K562 (cell line): ENCODE data around the gene ITPKB. TPM values are rescaled to one million over a fixed set of nuclear protein-coding genes. Genes with fewer than 3 reads are reported as not detected.

Experiments used
- L3MBTL2 ChIP-seq: fragments of 450-650 bp; IDR thresholded peaks from 2 replicates; pipeline ENCODE4 v1.6.1; 2016; ENCODE audit warnings: mild to moderate bottlenecking, moderate library complexity
- SRF ChIP-seq, 2 experiments: fragments of 250-450, 450-650 bp in 1 of 2; sonication (Bioruptor Pico) in 1 of 2; sonication (generic) in 1 of 2; formaldehyde crosslinking; IDR thresholded peaks; 2 replicates each; pipeline versions ENCODE4 v1.5.0 to v1.5.1; 2020 to 2022; ENCODE audit warnings: mild to moderate bottlenecking in 1 of 2, missing genetic modification reagents in 1 of 2
- TAF1 ChIP-seq: IDR thresholded peaks from 2 replicates; pipeline ENCODE4 v1.6.1; 2011; ENCODE audit warnings: mild to moderate bottlenecking, low read length, moderate library complexity; ENCODE audit not compliant: insufficient read depth, control insufficient read depth, severe bottlenecking; ENCODE audit errors: extremely low read depth
- TEAD4 ChIP-seq, 2 experiments: sonication (generic) in 1 of 2; formaldehyde crosslinking in 1 of 2; IDR thresholded peaks; 2 replicates each; pipeline versions ENCODE4 v1.6.1 to v1.8.0; 2012 to 2022; ENCODE audit warnings: borderline replicate concordance in 1 of 2, inconsistent platforms in 1 of 2, low read length in 1 of 2, mild to moderate bottlenecking in 1 of 2, missing genetic modification reagents in 1 of 2
- XRCC5 ChIP-seq: fragments of 200-400 bp; formaldehyde crosslinking; IDR thresholded peaks from 2 replicates; pipeline ENCODE4 v1.6.1; 2017; ENCODE audit warnings: low read depth, mild to moderate bottlenecking, low read length
- ZBTB40 ChIP-seq, 2 experiments: fragments of 450-650 bp in 1 of 2; sonication (generic) in 1 of 2; formaldehyde crosslinking in 1 of 2; IDR thresholded peaks; 2 replicates each; pipeline versions ENCODE4 v1.7.1 to v1.9.0; 2016 to 2022; ENCODE audit warnings: inconsistent platforms in 1 of 2, mild to moderate bottlenecking in 1 of 2, missing genetic modification reagents in 1 of 2
- polyA plus RNA-seq, 8 experiments: library from polyadenylated mRNA; depleted of rRNA in 4 of 8; stranded (reverse) in 5 of 8; unstranded in 3 of 8; fragments of >200 nt; fragmentation: Nextera tagmentation in 2 of 8; fragmentation: Illumina TruSeq in 1 of 8; extraction: Ambion mirVana in 2 of 8; extraction: Trizol in 1 of 8; gene quantifications; 2 replicates each; pipeline versions ENCODE4 v1.2.1 to v1.2.3, GENCODE V29; 2011 to 2014; ENCODE audit warnings: inconsistent platforms in 1 of 8, missing spikeins in 1 of 8
- total RNA-seq, 7 experiments: library from RNA; depleted of rRNA in 6 of 7; stranded (reverse); fragments of >200 nt in 6 of 7; fragmentation: Illumina TruSeq in 2 of 7; extraction: Trizol in 2 of 7; gene quantifications; 2 replicates each; pipeline versions ENCODE4 v1.2.1 to v1.2.3, GENCODE V29; 2011 to 2021; ENCODE audit warnings: low replicate concordance in 1 of 7

ITPKB gene
- total and polyA plus RNA-seq, 9 of the 15 experiments (the other 6 are each of a cell fraction or from before 2014, with no cell fraction given), result 0.01 to 0.22 TPM; not detected in 7

- peak; percentile 99 for TF ChIP-seq L3MBTL2
- TF ChIP-seq TAF1, result no peak
- TF ChIP-seq TEAD4 (IDR thresholded peaks at IDR 0.05; ENCODE audit: low read length), result peak; percentile 35; the same call in 1 of the 2 replicates
- no peak for TF ChIP-seq TEAD4 (CRISPR knock-in tag; IDR thresholded peaks at IDR 0.05; ENCODE audit: borderline replicate concordance)
- peak; percentile 88 for TF ChIP-seq XRCC5
- TF ChIP-seq SRF (CRISPR knock-in tag; IDR thresholded peaks at IDR 0.05), result peak in 1 of 2 experiments; percentile 53; a peak in 1 of 4 replicates
- TF ChIP-seq ZBTB40 (IDR thresholded peaks at IDR 0.05), result no peak
- TF ChIP-seq ZBTB40 (CRISPR knock-in tag; IDR thresholded peaks at IDR 0.05), result no peak
Measured at GRCh38 chr1:226626577-226626956, 112.5 kb downstream of the ITPKB start (continued).
